GM13976 (cell line): Measurements from ENCODE around the gene C11orf98.
"Not testable (repeated sequence)": the region's sequence is repeated elsewhere in the genome, so short reads cannot be mapped to it uniquely, and the experiment has no call there.

ENCODE experiments used
- DNase-seq: peaks from one replicate; pipeline ENCODE4 v3.0.0; 2012; ENCODE audit warnings: low spot score
- CTCF ChIP-seq: IDR thresholded peaks from 2 replicates; pipeline ENCODE4 v1.5.1; 2012; ENCODE audit warnings: borderline replicate concordance, mild to moderate bottlenecking; ENCODE audit not compliant: insufficient read depth; ENCODE audit errors: extremely low read depth, missing control alignments, control extremely low read depth
- in situ Hi-C: fragments of 300-500 bp; cut with MboI; formaldehyde crosslinking; loops from one replicate; pipeline ENCODE4 v1.12.0; 2022; ENCODE audit warnings: low sequenced_read_pairs, mixed read lengths, inconsistent platforms; ENCODE audit not compliant: unreplicated experiment

C11orf98 gene

GRCh38 chr11:62644220-62644619 lies 20.8 kb downstream of the C11orf98 start:
- no peak for TF ChIP-seq CTCF
- in situ Hi-C loops = no loop called here
- DNase-seq = no peak

GRCh38 chr11:62632492-62632891 lies 32.5 kb downstream of the C11orf98 start:
- no peak for DNase-seq
- in situ Hi-C loops = no loop called here
- TF ChIP-seq CTCF = no peak

GRCh38 chr11:62627713-62628112 lies 37.3 kb downstream of the C11orf98 start:
- no peak for DNase-seq
- TF ChIP-seq CTCF = no peak
- in situ Hi-C loops = no loop called here

- no peak for TF ChIP-seq CTCF
- in situ Hi-C loops = no loop called here
- no peak for DNase-seq
Observed at GRCh38 chr11:62622476-62623089, 42.4 kb downstream of the C11orf98 start.

GRCh38 chr11:62621567-62622470 lies 43.2 kb downstream of the C11orf98 start, which contains the start of gene B3GAT3:
TSS of gene B3GAT3 (minus strand) at chr11:62621986. CDS start at chr11:62621947, 39 bp downstream.
- in situ Hi-C loops = no loop called here
- TF ChIP-seq CTCF = no peak
- peak; percentile 98 for DNase-seq

- DNase-seq = no peak
- in situ Hi-C loops = no loop called here
- TF ChIP-seq CTCF = no peak
Observed at GRCh38 chr11:62621027-62621566, 43.9 kb downstream of the C11orf98 start.

GRCh38 chr11:62616957-62617356 lies 48.1 kb downstream of the C11orf98 start:
- DNase-seq, in situ Hi-C loops: not testable (repeated sequence)
